HG03097 (cell line): ENCODE results near the gene AQP9.

Source experiments
- ATAC-seq: cut with Tn5 transposase; IDR thresholded peaks from one replicate; pipeline ENCODE4 v1.9.1; 2021; ENCODE audit not compliant: unreplicated experiment, low FRiP score

Gene AQP9

DNA sequence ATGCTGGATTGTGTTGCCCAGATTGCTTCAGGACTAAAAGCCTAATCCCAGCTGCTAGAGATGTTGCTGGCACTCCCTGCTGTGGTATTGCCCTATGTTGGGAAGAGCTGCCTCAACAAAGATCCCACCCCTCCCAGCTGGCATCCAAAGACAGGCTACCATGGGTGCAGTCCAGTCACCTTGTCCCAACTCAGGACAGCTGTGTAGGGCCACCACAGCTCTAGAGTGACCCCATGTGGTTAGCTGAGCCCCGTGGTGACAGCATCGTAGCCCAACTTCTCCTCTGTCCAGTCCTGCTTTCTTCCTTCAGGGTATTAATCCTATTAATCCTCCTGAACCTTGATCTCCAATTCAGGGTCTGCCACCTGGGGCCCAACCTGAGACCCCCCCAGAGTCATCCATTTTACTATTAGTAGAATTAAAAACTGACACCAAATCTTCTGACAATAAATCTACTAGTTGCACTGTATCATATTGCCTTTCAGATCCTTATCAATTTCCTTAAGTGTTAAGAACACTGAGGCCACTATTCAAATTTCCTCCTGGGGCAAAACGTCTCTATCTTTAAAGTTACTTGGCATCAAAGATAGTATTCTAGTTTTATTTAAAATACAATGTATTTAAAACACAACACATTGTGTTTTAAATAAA, 83.5 kb downstream of the AQP9 start:
- no peak for ATAC-seq

- ATAC-seq, result no peak
Observed at GRCh38 chr15:58222679-58223078, 84.5 kb downstream of the AQP9 start.

- no peak for ATAC-seq
Observed at GRCh38 chr15:58223432-58223831, 85.3 kb downstream of the AQP9 start.

- no peak for ATAC-seq
Observed at GRCh38 chr15:58224068-58224467, 85.9 kb downstream of the AQP9 start.

GRCh38 chr15:58227706-58228543, 89.7 kb downstream of the AQP9 start:
- ATAC-seq, result no peak

DNA sequence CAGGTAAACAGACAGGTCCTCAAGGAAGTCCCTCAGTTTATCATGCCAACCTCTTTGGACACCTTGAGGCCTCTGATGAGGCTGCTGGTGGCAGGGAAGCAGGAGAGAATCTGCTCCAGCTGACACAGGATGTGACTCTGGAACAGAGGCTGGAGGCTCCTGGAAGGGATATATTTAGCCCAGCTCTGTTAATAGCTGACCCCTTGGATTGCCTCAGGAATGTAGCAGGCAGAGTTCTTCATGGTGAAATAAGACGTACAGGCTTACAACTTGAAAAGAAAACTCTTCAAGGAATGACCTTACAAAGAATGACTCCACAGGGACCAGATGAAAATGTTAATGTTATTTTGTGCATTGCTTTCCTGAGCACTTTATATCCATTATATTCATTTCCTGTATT, 90.5 kb downstream of the AQP9 start:
- ATAC-seq, result no peak

GRCh38 chr15:58229297-58229768, 91.2 kb downstream of the AQP9 start:
- no peak for ATAC-seq

DNA sequence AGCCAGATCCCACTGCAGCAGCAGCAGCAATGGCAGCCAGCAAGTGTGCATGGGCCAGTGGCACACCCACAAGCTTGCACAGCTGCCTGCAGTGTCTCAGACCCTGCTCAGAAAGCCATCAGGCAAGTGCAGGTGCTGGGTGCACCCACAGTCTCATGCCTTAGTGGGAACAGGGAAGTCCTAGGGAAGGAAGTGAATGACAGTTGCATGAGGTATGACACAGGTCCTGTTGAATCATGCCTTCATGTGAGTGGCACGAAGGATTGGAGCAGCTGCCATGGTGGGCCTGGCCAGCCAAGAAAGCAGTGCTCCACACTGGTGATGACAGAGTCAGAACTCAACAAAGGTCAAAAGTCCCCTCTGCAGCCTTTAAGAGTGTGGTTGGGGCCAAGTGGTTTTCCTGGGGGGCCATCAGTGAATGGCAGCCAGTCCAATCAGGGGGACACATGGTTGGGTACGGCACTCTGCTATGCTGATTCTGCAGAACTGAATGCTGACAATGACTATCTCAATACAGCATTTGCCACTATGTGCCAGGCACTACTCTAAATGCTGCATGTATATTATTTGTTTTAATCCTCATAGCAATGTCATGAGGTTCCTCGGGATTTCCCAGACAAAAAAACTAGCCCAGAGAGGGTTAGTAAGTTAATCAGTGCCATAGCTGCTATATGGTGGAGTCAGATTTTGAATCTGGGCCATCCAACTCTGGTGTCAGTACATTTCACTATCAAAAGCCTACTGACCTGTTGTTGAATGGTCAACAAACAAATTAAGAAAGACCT, 94.3 kb downstream of the AQP9 start:
- ATAC-seq, result no peak

GRCh38 chr15:58233341-58233740, 95.2 kb downstream of the AQP9 start:
- ATAC-seq, result no peak
